GM18873 (cell line): ENCODE results near the gene SLC5A8.

Source experiments
- ATAC-seq: cut with Tn5 transposase; IDR thresholded peaks from one replicate; pipeline ENCODE4 v1.9.1; 2021; ENCODE audit warnings: mild to moderate bottlenecking, moderate library complexity, moderate number of reproducible peaks; ENCODE audit not compliant: unreplicated experiment, low FRiP score

SLC5A8 gene

GRCh38 chr12:101209319-101210302, at the start of gene SLC5A8:
TSS of gene SLC5A8 (minus strand) at chr12:101210238. CDS start at chr12:101209848, 390 bp downstream.
- ATAC-seq = no peak

DNA sequence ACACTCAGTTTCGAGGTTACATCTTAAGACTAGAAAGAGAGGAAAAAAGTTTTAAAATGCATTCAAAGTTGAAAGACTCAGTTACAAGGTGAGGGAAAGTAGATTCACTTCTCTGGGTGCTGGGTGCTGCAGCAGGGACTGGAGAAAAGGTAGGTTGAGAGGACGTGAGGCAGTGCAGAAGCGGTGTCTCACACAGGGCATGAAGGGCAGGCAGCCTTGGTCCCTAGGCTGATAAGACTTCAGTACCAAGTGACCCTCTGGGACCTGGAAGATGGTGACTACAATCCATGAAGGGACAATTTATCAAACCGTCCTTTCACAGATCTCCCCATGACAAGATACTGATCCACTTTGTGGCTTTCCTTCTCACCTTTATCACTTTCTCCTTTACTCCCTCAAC, 47.3 kb upstream of the SLC5A8 start:
- no peak for ATAC-seq

DNA sequence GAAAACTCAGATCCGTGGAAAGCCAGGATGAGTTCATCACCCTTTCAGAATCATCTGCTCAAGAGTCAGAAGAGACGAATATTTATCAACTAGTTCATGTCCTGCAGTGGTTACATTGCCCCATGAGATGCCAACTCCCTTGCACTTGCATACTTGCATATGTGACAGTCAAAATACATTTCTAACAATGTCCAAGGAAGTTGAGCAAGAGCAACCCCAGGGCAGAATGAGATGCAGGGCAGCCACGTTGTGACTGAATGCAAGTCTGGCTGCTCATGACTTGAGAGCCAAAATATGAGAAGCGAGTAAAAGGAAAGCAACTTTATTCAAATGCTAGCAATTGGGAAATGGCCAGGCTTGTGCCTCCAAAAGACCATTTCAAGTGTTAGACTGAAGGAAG, 46.2 kb upstream of the SLC5A8 start:
- ATAC-seq = no peak

- ATAC-seq = no peak
These were observed 33.6 kb upstream of the SLC5A8 start for GRCh38 chr12:101243616-101244015.

GRCh38 chr12:101243074-101243473, 33.0 kb upstream of the SLC5A8 start:
- ATAC-seq = no peak

DNA sequence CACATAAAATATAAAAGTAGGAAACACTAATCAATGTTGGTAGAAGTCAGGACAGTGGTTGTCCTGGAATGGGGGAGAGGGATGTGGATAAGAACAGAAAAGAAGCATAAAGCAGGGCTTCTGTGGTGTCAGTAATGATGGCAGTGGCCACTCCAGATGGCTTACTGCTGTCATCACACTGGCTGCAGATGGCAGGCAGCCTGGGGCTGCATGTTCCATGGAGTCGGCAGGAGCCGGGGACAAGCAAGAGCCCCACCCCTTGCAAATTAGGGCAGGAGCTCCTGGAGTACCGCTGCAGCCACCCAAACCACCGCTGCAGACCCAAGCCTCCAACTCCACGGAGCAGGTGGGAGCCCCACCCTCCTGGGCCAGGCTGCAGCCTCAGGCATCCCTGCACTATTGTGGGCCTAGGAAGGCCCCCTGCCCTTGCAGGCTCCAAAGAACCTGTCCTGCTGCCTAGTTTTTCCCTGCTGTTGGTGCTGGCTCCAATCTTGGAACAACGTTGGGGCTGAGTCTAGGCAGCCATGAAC, 28.8 kb upstream of the SLC5A8 start:
- no peak for ATAC-seq

- no peak for ATAC-seq
These were observed 28.3 kb upstream of the SLC5A8 start for GRCh38 chr12:101238306-101238705.

DNA sequence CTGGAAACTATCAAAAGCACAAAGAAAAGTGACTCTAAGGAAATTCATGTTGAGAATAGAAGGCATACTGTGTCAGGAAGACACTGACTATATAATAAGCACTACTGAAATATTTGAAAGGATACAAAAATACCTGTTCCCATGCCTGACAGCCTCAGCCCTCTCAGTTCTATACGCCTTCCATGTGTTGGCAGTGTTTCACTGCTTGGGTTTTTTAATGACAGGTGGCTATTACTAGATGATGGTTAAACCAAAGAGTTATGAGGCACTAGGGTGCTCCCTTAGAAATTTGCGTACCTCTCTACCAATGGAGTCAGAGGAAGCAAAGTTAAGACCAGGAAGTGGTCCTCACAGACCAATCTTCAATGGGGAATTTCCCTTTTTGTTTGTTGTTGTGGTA, 25.6 kb upstream of the SLC5A8 start:
- ATAC-seq = no peak

DNA sequence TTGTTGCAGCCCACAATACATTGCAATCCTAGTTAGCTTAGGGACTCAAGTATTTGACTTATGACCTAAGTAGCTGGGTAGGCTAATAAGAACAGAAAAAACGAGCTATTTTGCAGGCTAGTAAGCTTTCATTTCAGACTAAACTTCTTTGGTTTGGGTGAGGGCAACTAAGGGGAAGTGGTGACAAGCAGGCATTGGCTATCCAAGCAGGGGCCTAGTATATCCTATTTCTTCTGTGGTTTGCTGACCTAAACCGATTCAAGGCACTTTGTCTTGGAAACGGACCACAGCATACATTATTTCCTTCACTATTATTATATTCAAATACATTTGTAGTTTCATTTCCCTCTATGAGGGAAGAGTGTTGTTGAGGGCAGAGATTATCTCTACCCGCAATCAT, 21.6 kb upstream of the SLC5A8 start:
- no peak for ATAC-seq

- no peak for ATAC-seq
These were observed 20.5 kb upstream of the SLC5A8 start for GRCh38 chr12:101230547-101230946.

DNA sequence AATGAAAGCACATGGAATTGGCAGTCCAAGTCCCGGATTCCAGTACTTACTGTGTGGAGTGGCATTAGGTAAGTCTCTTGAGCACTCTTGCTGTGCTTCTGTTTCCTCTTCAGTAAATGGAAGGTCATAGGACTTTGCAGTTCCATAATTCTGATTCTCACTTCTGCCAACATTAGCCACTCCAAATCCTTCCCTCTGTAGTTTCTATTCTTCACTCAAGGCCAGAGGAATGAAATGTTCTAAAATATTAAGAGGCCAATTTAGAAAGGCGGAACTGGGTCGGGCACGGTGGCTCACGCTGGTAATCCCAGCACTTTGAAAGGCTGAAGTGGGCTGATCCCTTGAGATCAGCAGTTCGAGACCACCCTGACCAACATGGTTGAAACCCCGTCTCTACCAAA, 19.8 kb upstream of the SLC5A8 start:
- ATAC-seq = no peak

DNA sequence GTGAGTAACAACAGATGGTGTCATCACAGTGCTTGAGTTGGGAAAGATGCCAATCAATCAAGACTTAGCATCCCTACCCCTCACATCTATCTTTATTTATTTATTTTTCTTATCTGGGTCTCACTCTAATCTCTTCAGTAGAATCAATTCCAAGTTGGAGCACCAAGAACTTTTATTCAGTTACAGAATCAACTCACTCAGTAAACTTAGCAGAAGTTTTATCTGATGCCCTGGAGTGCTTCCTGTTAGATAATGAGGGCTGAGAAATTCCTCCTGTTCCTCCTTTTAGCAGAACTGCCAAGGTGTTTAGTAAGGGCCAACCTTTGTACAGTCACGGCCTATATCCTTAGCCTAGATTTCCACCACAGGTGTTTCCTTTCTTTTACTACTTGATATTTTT, 11.3 kb upstream of the SLC5A8 start:
- no peak for ATAC-seq

DNA sequence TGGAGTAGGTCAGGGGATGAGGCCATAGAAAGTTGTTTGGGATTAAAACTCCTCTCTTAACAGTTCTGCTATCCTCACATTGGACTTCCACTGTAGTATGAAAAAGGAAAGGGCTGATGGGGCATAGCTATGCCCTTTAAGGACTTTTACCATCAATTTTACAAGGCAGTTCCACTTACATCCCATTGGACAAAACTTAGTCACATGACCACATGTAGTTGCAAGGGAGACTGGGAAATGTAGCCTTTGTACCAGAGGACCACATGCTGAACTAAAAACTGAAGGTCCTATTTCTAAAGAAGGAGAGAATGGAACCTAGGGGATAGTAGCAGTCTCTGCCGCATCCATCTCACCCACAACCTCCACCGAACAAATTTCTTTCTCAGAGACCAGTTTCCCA, 6.8 kb upstream of the SLC5A8 start:
- no peak for ATAC-seq

DNA sequence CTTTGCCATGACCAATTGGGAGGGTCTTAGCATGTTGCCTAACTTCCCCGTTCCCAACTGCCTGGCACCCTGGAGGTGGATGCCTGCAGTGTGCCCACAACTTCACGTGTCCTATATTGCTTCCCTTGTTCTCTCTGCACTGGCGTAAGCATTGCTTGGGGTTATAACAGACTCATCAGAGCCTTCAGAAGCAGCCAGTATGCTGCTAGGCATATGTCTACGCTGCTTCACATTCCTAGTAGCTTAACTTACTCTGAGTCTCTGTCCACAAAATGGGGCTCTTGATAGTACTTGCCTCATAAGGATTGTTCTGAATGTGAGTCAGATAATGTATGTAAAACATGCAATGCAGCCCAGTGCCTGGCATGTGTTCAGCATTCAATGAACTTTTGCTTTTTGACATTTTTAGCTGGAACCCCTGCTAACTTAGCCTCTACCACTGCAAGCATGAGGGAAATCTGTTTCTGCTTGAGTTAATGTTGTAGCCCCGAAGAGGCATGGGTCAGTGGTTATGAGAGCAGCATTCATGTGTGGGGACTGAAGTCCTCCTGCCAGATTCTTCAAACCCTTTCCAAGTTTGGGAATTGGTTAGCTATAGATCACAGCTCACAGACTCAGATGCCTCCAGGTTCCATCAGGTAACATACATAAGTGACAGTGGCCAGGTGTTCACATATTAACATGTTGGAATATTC, 2.8 kb downstream of the SLC5A8 start:
- no peak for ATAC-seq

GRCh38 chr12:101204602-101205304, 5.3 kb downstream of the SLC5A8 start:
- ATAC-seq = no peak

DNA sequence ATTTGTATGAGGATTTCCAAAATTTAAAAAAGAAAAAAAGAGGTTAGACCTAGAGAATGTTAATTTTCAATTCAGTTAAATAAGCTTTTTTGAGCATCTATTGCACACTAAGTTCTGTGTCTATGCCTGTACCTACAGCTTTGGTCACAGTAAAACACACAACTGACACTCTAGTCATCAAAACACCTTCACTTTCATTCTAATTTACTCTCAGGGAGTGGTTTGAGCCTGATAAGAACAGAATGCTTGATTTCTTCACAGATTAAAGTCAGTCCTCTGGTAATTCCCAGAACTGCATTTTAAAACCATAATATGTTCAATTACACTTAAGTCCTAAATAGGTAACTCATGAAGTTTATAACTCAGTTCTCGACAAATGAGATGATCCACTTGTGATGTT, 9.2 kb downstream of the SLC5A8 start:
- ATAC-seq = no peak

- ATAC-seq = no peak
These were observed 9.9 kb downstream of the SLC5A8 start for GRCh38 chr12:101200145-101200544.

GRCh38 chr12:101186291-101186690, 23.7 kb downstream of the SLC5A8 start:
- ATAC-seq = no peak

DNA sequence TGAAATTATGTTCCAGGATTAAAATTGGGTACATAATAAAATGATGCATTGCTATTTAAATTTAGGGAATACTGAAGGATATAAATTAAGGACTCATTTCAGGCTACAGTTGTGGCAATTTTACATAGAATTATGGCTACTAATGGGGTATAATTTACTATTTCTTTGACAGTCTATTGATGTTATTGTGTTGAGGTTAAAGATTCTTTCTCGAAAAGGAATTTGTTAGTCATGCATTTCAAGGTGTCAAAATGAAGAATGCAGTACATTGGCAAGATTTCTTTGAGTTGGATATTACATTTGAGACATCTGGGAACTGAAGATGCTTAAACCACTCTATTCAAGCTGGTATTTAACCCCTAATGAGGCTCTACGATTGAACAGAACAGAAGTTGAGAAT, 28.3 kb downstream of the SLC5A8 start:
- ATAC-seq = no peak

GRCh38 chr12:101174541-101174940, 35.5 kb downstream of the SLC5A8 start:
- no peak for ATAC-seq
